ENCODE measurements around the gene FICD.

Gene FICD

GRCh38 chr12:108517288-108518100 lies 2.4 kb downstream of the FICD start:
- TF ChIP-seq, protein P1, sequence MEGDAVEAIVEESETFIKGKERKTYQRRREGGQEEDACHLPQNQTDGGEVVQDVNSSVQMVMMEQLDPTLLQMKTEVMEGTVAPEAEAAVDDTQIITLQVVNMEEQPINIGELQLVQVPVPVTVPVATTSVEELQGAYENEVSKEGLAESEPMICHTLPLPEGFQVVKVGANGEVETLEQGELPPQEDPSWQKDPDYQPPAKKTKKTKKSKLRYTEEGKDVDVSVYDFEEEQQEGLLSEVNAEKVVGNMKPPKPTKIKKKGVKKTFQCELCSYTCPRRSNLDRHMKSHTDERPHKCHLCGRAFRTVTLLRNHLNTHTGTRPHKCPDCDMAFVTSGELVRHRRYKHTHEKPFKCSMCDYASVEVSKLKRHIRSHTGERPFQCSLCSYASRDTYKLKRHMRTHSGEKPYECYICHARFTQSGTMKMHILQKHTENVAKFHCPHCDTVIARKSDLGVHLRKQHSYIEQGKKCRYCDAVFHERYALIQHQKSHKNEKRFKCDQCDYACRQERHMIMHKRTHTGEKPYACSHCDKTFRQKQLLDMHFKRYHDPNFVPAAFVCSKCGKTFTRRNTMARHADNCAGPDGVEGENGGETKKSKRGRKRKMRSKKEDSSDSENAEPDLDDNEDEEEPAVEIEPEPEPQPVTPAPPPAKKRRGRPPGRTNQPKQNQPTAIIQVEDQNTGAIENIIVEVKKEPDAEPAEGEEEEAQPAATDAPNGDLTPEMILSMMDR (IDR thresholded peaks at IDR 0.05; ENCODE audit: control extremely low read depth, extremely low read depth, low read depth, missing control alignments): no peak
- POLR2A ChIA-PET: no interaction called here
- DNase-seq (ENCODE audit: extremely low spot score): no peak
- CTCF ChIA-PET: interaction anchor here (1.5 kb wide), 1 partner anchor 100 kb away, joined by 4 read pairs; no protein-coding TSS in a partner anchor

GRCh38 chr12:108518101-108518715 lies 3.1 kb downstream of the FICD start:
- DNase-seq (ENCODE audit: extremely low spot score): no peak
- ChIA-PET POLR2A (no interaction called here), CTCF (interaction anchor here (0.7 kb wide), 1 partner anchor 100 kb away, joined by 3 read pairs; no protein-coding TSS in a partner anchor)
- TF ChIP-seq, protein P1 (IDR thresholded peaks at IDR 0.05; ENCODE audit: control extremely low read depth, extremely low read depth, low read depth, missing control alignments): no peak

DNA sequence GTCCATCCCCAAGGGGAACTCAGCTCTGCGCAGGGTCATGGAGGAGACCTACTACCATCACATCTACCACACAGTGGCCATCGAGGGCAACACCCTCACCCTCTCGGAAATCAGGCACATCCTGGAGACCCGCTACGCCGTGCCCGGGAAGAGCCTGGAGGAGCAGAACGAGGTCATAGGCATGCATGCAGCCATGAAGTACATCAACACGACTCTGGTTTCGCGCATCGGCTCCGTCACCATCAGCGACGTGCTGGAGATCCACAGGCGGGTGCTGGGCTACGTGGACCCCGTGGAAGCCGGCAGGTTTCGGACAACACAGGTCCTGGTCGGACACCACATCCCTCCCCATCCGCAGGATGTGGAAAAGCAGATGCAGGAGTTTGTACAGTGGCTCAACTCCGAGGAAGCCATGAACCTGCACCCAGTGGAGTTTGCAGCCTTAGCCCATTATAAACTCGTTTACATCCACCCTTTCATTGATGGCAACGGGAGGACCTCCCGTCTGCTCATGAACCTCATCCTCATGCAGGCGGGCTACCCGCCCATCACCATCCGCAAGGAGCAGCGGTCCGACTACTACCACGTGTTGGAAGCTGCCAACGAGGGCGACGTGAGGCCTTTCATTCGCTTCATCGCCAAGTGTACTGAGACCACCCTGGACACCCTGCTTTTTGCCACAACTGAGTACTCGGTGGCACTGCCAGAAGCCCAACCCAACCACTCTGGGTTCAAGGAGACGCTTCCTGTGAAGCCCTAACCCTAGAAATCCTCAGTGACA lies 3.8 kb downstream of the FICD start:
- TF ChIP-seq, protein P1 (IDR thresholded peaks at IDR 0.05; ENCODE audit: control extremely low read depth, extremely low read depth, low read depth, missing control alignments): no peak
- ChIA-PET CTCF (interaction anchor here (0.7 kb wide), 1 partner anchor 99 kb away, joined by 3 read pairs; no protein-coding TSS in a partner anchor), POLR2A (no interaction called here)
- no peak for DNase-seq (ENCODE audit: extremely low spot score)

DNA sequence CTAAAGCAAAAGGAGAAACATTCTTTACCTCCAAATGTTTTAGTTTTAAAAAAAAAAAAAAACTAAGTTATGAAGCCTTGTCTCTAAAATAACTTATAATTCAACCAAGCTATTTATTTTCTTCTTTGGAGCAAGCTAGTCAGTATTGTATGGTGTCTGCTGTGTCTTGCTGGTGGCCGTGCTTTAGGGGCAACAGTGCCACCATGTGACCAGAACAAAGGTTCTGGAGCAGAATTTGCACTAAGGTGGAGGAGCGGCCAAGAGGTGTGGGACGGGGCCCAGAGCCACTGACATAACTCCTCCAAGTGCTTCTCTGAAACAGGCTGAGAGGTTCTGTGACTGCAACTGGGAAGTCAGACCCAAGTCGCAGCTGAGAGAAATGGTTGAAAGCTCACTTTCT lies 4.5 kb downstream of the FICD start:
- no peak for DNase-seq (ENCODE audit: extremely low spot score)
- ChIA-PET CTCF (interaction anchor here (0.8 kb wide), 1 partner anchor 12 kb away, joined by 4 read pairs; no protein-coding TSS in a partner anchor), POLR2A (no interaction called here)
- TF ChIP-seq, protein P1 (IDR thresholded peaks at IDR 0.05; ENCODE audit: control extremely low read depth, extremely low read depth, low read depth, missing control alignments): peak; percentile 21

DNA sequence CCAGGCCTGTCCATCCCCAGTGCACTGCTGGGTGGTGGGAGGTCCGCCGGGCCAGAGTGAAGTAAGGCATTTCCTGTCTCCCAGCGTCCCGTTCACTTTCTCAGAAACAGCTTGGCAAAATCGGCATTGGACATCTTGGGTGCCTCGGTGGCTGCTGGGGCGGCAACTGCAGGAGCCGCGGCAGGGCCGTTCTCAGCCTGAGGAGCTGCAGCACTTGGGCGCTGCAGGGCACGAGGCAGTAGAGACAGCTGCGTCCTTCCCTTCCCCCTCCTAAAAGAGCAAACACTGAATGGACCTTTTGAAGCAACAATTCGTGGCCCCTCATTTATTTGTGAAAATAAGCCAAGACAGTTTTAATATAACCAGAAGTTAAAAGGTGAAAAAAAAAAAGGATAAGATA lies 8.3 kb downstream of the FICD start:
- TF ChIP-seq, protein P1 (IDR thresholded peaks at IDR 0.05; ENCODE audit: control extremely low read depth, extremely low read depth, low read depth, missing control alignments): no peak
- no peak for DNase-seq (ENCODE audit: extremely low spot score)
- CTCF ChIA-PET: interaction anchor here (1.3 to 2.3 kb wide), 2 partner anchors 11 to 41 kb away, joined by 3 to 8 read pairs; no protein-coding TSS in a partner anchor
- POLR2A ChIA-PET: no interaction called here

DNA sequence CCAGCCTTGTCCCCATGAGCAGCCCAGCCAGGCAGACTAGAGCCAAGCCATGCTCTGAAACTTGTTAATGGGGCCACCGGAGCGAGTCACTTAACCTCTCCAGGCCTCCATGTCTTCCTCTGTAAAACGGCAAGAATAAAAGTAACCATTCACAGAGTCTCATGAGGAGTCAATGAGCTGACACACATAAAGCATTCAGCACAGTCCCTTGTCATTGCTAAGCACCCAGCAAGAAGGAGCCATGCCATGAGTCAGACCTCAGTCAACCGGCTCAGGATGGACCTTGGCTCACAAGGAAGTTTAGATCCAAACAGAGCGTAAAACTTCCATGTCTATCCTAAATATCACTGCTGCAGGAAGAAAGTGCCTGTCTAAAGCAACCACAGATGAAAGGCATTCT lies 10.6 kb downstream of the FICD start:
- POLR2A ChIA-PET: no interaction called here
- TF ChIP-seq, protein P1 (IDR thresholded peaks at IDR 0.05; ENCODE audit: control extremely low read depth, extremely low read depth, low read depth, missing control alignments): no peak
- CTCF ChIA-PET: no interaction called here
- DNase-seq (ENCODE audit: extremely low spot score): no peak
